Embryonic facial prominence (tissue), 1 donor: ENCODE measurements around the gene RAB32.

Experiments
- DNase-seq: peaks from one replicate; pipeline ENCODE4 v3.0.0-alpha.2; 2016; ENCODE audit errors: extremely low spot score

Gene RAB32

GRCh38 chr6:146582857-146583256, 39.2 kb downstream of the RAB32 start:
- DNase-seq, result no peak

GRCh38 chr6:146583966-146584365, 40.3 kb downstream of the RAB32 start:
- DNase-seq, result no peak

GRCh38 chr6:146587459-146587858, 43.8 kb downstream of the RAB32 start:
- DNase-seq, result no peak

GRCh38 chr6:146590492-146590891, 46.9 kb downstream of the RAB32 start:
- no peak for DNase-seq

DNA sequence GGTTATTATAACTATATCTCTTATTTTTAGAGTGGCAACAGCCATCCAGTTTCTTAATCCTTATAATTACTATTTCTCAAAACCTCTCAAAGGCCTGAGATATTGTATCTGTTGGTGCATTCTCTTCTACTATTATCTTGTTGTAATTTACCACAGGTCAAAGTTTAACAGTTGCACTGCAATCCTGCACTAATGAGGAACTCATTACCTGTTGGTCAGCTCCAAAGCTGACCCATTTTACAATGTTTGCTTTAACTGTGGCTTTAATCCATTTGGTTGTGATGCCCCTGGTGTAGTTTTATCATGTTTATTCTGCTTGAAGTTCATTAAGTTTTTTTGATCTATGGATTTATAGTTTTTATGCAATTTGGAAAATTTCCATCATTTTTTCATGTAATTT, 48.8 kb downstream of the RAB32 start:
- no peak for DNase-seq

GRCh38 chr6:146593986-146594385, 50.4 kb downstream of the RAB32 start:
- DNase-seq, result no peak

GRCh38 chr6:146594495-146594894, 50.9 kb downstream of the RAB32 start:
- DNase-seq, result no peak

- no peak for DNase-seq
Observed at GRCh38 chr6:146595972-146596731, 52.5 kb downstream of the RAB32 start.

DNA sequence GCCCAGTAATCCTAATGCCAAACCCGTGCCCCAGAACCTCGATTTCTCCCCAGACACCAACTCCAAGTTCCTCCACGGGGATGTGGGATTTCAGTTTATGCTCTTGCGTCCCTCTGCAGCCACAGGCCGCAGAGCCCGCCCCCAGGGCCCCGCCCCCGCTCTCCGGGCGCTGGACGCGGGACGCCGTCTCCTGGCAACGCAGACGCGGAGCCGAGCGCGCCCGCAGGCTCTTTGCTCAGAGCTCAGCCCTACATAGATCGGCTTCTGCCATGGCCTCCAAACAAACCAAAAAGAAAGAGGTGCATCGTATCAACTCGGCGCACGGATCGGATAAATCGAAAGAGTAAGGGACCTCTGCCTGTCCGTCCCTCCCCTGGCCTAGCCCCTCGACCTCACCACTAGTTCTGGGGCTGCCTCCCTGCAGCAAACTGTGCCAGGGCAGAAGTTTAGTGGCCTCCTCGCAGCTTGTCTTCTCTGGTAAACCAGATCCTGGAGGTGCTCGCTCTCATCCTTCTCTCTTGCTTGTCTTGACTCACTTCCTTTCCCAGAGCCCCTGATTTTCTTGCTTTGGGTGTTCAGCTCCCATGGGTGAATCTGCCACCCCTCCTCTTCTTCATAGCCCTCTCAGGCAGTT, 55.3 kb downstream of the RAB32 start, which contains the start of gene ADGB:
ADGB (plus strand) TSS at position 201 of the 634 bp plus-strand sequence; CDS start at position 270, 69 bp downstream.
- DNase-seq, result no peak

- no peak for DNase-seq
Observed at GRCh38 chr6:146601352-146601751, 57.7 kb downstream of the RAB32 start.

DNA sequence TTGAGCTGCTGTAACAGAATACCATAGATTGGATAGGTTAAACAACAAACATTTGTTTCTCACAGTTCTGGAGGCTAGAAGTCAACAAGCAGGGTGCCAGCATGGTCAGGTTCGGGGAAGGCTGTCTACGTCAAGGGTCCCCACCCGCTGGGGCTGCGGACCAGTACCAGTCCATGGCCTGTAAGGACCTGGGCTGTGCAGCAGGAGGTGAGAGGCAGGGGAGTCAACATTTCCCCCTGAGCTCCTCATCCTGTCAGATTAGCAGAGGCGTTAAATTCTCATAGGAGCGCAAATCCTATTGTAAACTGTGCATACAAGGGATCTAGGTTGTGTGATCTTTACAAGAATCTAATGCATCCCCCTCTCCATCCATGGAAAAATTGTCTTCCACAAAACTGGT, 58.9 kb downstream of the RAB32 start:
- DNase-seq, result no peak
